MCF 10A (cell line): Measurements from ENCODE around the gene GRAMD2A. TPM values are rescaled to one million over a fixed set of nuclear protein-coding genes. Genes with fewer than 3 reads are reported as not detected.

Experiments
- BruUV-seq: library from RNA; stranded (reverse); fragments of 400-500 nt; replicated peaks from 2 replicates; lab custom pipeline; 2021; lab: Mats Ljungman, UMichigan
- CTCF ChIA-PET: fragments of 300-600 bp; sonication (Branson Sonifier 250); formaldehyde crosslinking; extraction: SDS; loops from one replicate; lab custom pipeline; 2021; ENCODE audit warnings: antibody characterized with exemption, inconsistent platforms; lab: Yijun Ruan, JAX
- POLR2A ChIA-PET: fragments of 300-600, 350-650 bp; sonication (Branson Sonifier 250); formaldehyde crosslinking; extraction: SDS; loops from one replicate; lab custom pipeline; 2020; ENCODE audit warnings: antibody characterized with exemption, inconsistent platforms; lab: Yijun Ruan, JAX
- DNase-seq: peaks from one replicate; pipeline ENCODE4 v3.0.0-alpha.2; 2018; ENCODE audit not compliant: unreplicated experiment
- H3K27ac Mint-ChIP-seq: one replicate; pipeline ENCODE4 v1.8.0; 2022; ENCODE audit warnings: mild to moderate bottlenecking, low read depth, mixed read lengths; ENCODE audit not compliant: unreplicated experiment
- H3K27me3 Mint-ChIP-seq: one replicate; pipeline ENCODE4 v1.8.0; 2022; ENCODE audit warnings: mixed read lengths; ENCODE audit not compliant: insufficient read depth, unreplicated experiment
- H3K36me3 Mint-ChIP-seq: one replicate; pipeline ENCODE4 v1.8.0; 2022; ENCODE audit warnings: mild to moderate bottlenecking, moderate library complexity, mixed read lengths; ENCODE audit not compliant: insufficient read depth, unreplicated experiment
- H3K4me1 Mint-ChIP-seq: one replicate; pipeline ENCODE4 v1.8.0; 2022; ENCODE audit warnings: mixed read lengths; ENCODE audit not compliant: insufficient read depth, unreplicated experiment
- H3K4me3 Mint-ChIP-seq: one replicate; pipeline ENCODE4 v1.8.0; 2022; ENCODE audit warnings: mild to moderate bottlenecking, moderate library complexity, mixed read lengths; ENCODE audit not compliant: unreplicated experiment
- H3K9me3 Mint-ChIP-seq: one replicate; pipeline ENCODE4 v1.8.0; 2022; ENCODE audit warnings: mixed read lengths; ENCODE audit not compliant: unreplicated experiment
- CTCF ChIP-seq: fragments of 200-600 bp; IDR thresholded peaks from one replicate; pipeline ENCODE4 v1.8.0; 2022; ENCODE audit warnings: antibody characterized with exemption, mild to moderate bottlenecking; ENCODE audit not compliant: unreplicated experiment
- intact Hi-C: fragments of 100-400 bp; cut with micrococcal nuclease; formaldehyde crosslinking; loops from 2 replicates; pipeline ENCODE4 v1.14.1; 2022
- total RNA-seq: library from RNA; stranded (reverse); gene quantifications from 2 replicates; pipeline ENCODE4 v1.2.3, GENCODE V29; 2022

The GRAMD2A gene
- total RNA-seq, 1 experiment from 2014 or later, result 0.93 TPM

- Mint-ChIP-seq H3K27ac (peak overlapping the region; percentile 81), H3K4me3 (peak overlapping the region; percentile 89), H3K36me3 (peaks cover 33% of the 10 kb centered on the region), H3K4me1 (peaks cover 32% of the 10 kb centered on the region), H3K9me3 (no peaks in the 10 kb centered on the region), H3K27me3 (no peaks in the 10 kb centered on the region)
- no peak for TF ChIP-seq CTCF
- intact Hi-C loops, result loop anchor here (1.0 kb wide), 2 partner anchors 27 to 42 kb away; partner anchors contain the start of gene PARP6
- no peak for DNase-seq
- POLR2A ChIA-PET, result interaction anchor here (0.6 to 7.8 kb wide), 20 partner anchors 8 to 995 kb away, joined by 3 to 424 read pairs (median 12); partner anchors contain the start of genes ARIH1, GRAMD2A and HEXA
- CTCF ChIA-PET, result interaction anchor here (0.7 to 1.3 kb wide), 4 partner anchors 10 to 30 kb away, joined by 3 to 5 read pairs (median 4); no protein-coding TSS in a partner anchor
- no TSS peak for BruUV-seq
These were observed 32.3 kb upstream of the GRAMD2A start for GRCh38 chr15:72229947-72230196.

- no peak for TF ChIP-seq CTCF
- Mint-ChIP-seq H3K4me1 (peaks cover 32% of the 10 kb centered on the region), H3K27me3 (no peaks in the 10 kb centered on the region), H3K4me3 (peak overlapping the region; percentile 89), H3K27ac (peak overlapping the region; percentile 81), H3K36me3 (peaks cover 38% of the 10 kb centered on the region), H3K9me3 (no peaks in the 10 kb centered on the region)
- CTCF ChIA-PET, result interaction anchor here (0.6 to 1.3 kb wide), 4 partner anchors 11 to 616 kb away, joined by 3 to 4 read pairs (median 4); no protein-coding TSS in a partner anchor
- intact Hi-C loops, result no loop called here
- BruUV-seq, result TSS peak; percentile 31
- peak; percentile 35 for DNase-seq
- POLR2A ChIA-PET, result interaction anchor here (0.6 to 7.8 kb wide), 18 partner anchors 8 to 996 kb away, joined by 3 to 424 read pairs (median 7); partner anchors contain the start of genes ARIH1 and GRAMD2A
These were observed 31.7 kb upstream of the GRAMD2A start for GRCh38 chr15:72229076-72229946.

- intact Hi-C loops, result no loop called here
- Mint-ChIP-seq H3K9me3 (no peaks in the 10 kb centered on the region), H3K36me3 (peaks cover 51% of the 10 kb centered on the region), H3K4me1 (peaks cover 42% of the 10 kb centered on the region), H3K27me3 (no peaks in the 10 kb centered on the region), H3K4me3 (peak overlapping the region; percentile 89), H3K27ac (peak overlapping the region; percentile 81)
- no TSS peak for BruUV-seq
- CTCF ChIA-PET, result interaction anchor here (0.6 to 2.7 kb wide), 7 partner anchors 11 to 700 kb away, joined by 3 to 29 read pairs (median 4); partner anchors contain the start of gene GRAMD2A
- DNase-seq, result no peak
- POLR2A ChIA-PET, result interaction anchor here (0.7 to 7.8 kb wide), 16 partner anchors 8 to 1758 kb away, joined by 3 to 424 read pairs (median 9); partner anchors contain the start of genes ARIH1, GRAMD2A, HEXA and PARP6
- no peak for TF ChIP-seq CTCF
These were observed 30.1 kb upstream of the GRAMD2A start for GRCh38 chr15:72227720-72228119.

GRCh38 chr15:72227192-72227586, 29.6 kb upstream of the GRAMD2A start:
- peaks cover 43% of the 10 kb centered on the region for H3K4me1 Mint-ChIP-seq
- ChIA-PET POLR2A (interaction anchor here (0.6 to 7.8 kb wide), 19 partner anchors 8 to 931 kb away, joined by 3 to 424 read pairs (median 8); partner anchors contain the start of genes ARIH1, GRAMD2A, HEXA and PARP6), CTCF (interaction anchor here (0.7 to 2.7 kb wide), 9 partner anchors 11 to 44 kb away, joined by 3 to 29 read pairs (median 4); partner anchors contain the start of gene GRAMD2A)
- no peaks in the 10 kb centered on the region for H3K27me3 Mint-ChIP-seq
- intact Hi-C loops, result no loop called here
- H3K36me3 Mint-ChIP-seq, result peaks cover 56% of the 10 kb centered on the region
- no TSS peak for BruUV-seq
- H3K27ac Mint-ChIP-seq, result peak overlapping the region; percentile 81
- H3K9me3 Mint-ChIP-seq, result no peaks in the 10 kb centered on the region
- H3K4me3 Mint-ChIP-seq, result peak overlapping the region; percentile 89
- peak; percentile 92 for DNase-seq
- TF ChIP-seq CTCF, result no peak
